ENCODE measurements around the gene CYSRT1. TPM values are rescaled to one million over a fixed set of nuclear protein-coding genes. Genes with fewer than 3 reads are reported as not detected.

The CYSRT1 gene
- total RNA-seq, 1 donor from 2014 or later = not detected

DNA sequence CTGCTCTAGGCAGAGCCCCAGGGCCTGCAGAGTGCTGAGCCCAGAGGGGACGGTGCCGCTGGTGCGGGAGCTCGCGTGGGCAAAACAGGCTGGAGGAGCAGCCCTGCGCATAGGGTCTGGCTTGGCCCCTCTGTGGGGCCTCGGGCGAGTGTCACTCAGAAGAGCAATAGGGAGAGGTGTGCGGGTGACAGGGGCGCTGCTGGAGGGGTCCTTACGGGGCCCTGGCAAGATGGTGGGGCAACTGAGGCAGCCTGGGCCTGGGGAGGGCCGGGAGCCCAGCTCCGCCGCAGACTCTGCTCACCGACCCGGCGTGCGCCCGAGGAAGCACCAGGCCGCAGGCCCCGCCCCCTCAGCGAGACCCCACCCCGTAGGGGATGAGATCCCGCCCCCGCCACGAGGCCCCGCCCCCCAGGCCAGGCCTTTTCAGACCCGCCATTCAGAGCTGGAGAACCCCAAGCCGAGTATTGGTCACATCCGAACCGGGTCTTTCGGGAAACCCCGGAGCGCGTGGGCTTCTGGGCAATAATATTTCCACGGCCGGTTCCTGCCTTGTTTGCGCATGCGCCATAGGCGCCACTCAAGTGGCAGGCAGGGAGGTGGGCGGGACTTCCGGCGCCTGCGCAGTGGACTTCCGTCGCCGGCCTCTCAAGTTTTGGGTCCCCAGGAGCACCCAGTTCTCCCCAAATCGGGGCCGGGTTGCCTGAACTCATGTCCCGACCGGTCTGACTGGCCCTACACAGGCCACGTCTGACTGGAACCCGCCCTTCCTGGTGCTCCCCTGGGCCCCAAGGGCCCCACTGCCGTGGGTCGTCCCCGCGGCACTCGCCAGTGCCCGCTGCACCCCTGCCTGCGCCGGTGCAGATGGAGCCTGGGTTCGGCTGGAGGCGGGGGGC is 1.6 kb upstream of the CYSRT1 start:
- H3K27ac ChIP-seq (ENCODE audit: low read depth, low read length) = peak overlapping the region; percentile 90
- no peaks in the 10 kb centered on the region for H3K9me3 ChIP-seq (ENCODE audit: control insufficient read depth in 3 of 3, low read length in 3 of 3)
- H3K9ac ChIP-seq (ENCODE audit: low read depth in 1 of 3, low read length in 3 of 3) = peak overlapping the region; percentile 90 to 99 (median 91)
- peak overlapping the region; percentile 81 to 89 (median 89) for H3K4me3 ChIP-seq (ENCODE audit: low read length in 3 of 3)
- no peaks in the 10 kb centered on the region for H3K36me3 ChIP-seq (ENCODE audit: control insufficient read depth in 3 of 3, insufficient read depth in 3 of 3, low read length in 3 of 3)
- H3K27me3 ChIP-seq (ENCODE audit: control insufficient read depth in 3 of 3, insufficient read depth in 3 of 3, low read length in 3 of 3) = peaks cover 15 to 18% (median 16%) of the 10 kb centered on the region in 3 donors
- peaks cover 12 to 32% (median 13%) of the 10 kb centered on the region in 3 donors for H3K4me1 ChIP-seq (ENCODE audit: control insufficient read depth in 3 of 3, insufficient read depth in 3 of 3, low read length in 3 of 3)

DNA sequence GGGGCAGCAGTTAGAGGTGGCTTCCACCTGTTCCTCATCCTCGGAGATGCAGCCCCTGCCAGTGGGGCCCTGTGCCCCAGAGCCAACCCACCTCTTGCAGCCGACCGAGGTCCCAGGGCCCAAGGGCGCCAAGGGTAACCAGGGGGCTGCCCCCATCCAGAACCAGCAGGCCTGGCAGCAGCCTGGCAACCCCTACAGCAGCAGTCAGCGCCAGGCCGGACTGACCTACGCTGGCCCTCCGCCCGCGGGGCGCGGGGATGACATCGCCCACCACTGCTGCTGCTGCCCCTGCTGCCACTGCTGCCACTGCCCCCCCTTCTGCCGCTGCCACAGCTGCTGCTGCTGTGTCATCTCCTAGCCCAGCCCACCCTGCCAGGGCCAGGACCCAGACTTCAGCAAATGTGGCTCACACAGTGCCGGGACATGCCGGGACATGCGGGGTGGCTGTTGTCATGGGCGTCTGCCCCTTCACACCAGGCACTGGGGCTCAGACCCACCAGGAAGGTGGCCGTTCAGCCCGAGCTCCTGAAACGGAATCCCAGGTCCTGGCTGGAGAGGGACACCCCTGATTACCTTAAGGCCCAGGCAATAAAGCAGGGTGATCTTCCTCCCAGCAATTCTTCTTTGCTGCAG is 841 bp downstream of the CYSRT1 start:
- H3K9ac ChIP-seq (ENCODE audit: low read depth in 1 of 3, low read length in 3 of 3) = no peak overlapping the region
- H3K4me3 ChIP-seq (ENCODE audit: low read length in 3 of 3) = no peak overlapping the region
- no peaks in the 10 kb centered on the region for H3K36me3 ChIP-seq (ENCODE audit: control insufficient read depth in 3 of 3, insufficient read depth in 3 of 3, low read length in 3 of 3)
- H3K9me3 ChIP-seq (ENCODE audit: control insufficient read depth in 3 of 3, low read length in 3 of 3) = no peaks in the 10 kb centered on the region
- no peak overlapping the region for H3K27ac ChIP-seq (ENCODE audit: low read depth, low read length)
- peaks cover 38 to 42% (median 39%) of the 10 kb centered on the region in 3 donors for H3K27me3 ChIP-seq (ENCODE audit: control insufficient read depth in 3 of 3, insufficient read depth in 3 of 3, low read length in 3 of 3)
- peaks cover 11 to 24% (median 12%) of the 10 kb centered on the region in 3 donors for H3K4me1 ChIP-seq (ENCODE audit: control insufficient read depth in 3 of 3, insufficient read depth in 3 of 3, low read length in 3 of 3)

DNA sequence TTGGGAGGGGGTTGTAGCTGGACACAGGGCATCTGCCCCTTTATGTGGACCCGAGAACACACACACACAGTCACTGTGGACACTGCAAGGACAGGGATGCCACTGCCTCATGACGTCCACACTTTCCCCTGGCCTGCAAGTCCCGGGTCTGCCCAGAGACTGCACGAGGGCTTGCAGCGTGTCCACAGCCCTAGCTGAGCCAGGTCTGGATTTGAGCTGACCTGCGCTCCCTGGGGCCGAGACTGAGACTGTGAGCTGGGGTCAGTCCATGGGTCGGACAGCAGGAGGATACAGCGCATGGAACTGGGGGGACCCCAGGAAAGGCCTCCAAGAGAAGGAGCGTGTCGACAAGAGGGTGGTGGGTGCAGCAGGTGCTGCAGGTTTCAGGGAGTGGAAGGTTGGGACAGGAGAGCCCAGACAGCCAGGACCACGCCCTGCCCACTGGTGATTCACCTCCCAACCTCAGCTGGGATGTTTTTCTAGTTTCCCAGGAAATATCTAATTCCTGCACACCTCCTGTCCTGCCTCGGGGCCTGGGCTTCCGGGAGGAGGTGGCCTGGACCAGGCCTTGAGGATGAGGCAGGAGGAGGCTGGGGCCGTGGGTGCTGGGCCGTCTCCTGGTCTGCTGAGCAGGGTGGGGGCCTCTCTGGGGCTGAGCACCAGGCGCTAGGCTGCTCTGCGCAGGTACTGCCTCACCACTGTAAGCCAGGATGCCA is 1.5 kb downstream of the CYSRT1 start:
- Histone ChIP-seq H3K27me3 (ENCODE audit: control insufficient read depth in 3 of 3, insufficient read depth in 3 of 3, low read length in 3 of 3) (peaks cover 45 to 48% (median 46%) of the 10 kb centered on the region in 3 donors), H3K9ac (ENCODE audit: low read depth in 1 of 3, low read length in 3 of 3) (peak overlapping the region in 1 of 3 donors; percentile 50)

DNA sequence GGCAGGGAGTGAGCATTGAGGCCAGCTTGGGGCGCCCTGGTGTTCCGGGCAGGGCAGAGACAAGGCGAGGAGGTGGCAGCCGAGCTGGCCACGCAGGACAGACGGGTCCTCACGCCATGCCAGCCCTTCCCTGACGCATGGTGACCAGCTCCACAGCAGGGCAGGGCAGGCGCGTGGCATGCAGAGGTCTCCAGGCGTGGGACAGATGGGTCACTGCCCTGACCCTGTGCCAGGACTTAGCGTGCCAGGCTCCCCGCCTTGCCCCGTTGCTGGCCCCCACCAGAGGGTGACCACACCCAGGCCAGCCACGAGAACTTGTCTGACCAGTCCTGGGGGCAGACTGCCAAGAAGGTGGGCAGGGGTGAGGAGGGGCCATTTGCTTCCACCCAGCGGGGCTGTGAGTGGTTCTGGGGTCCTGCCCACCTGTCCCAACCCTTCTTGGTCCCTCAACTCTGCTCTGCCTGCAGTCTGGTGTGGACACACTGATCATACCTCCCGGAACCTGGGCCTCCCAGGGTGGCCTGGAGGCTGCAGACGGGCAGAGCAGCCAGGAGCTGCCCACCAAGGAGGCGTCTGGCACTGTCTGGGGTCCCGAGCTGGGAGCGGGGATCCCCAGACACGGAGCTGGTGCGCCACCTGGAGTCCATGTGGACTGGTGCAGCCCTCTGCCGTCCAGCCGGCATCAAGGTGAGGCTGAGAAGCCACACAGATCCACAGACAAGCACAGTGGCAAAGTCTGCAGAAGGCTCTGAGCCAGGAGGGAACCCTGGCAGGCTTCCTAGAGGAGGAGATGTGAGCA is 2.3 kb downstream of the CYSRT1 start, which contains the start of gene RNF224:
Gene RNF224 (plus strand): TSS at position 449 of the 799 bp plus-strand sequence. CDS start 834 bp downstream, outside the sequence.
- H3K27me3 ChIP-seq (ENCODE audit: control insufficient read depth in 3 of 3, insufficient read depth in 3 of 3, low read length in 3 of 3) = peaks cover 48 to 53% (median 51%) of the 10 kb centered on the region in 3 donors

More for the DNA sequence above, 1.5 kb downstream of the CYSRT1 start:
- Histone ChIP-seq H3K9me3 (ENCODE audit: control insufficient read depth in 3 of 3, low read length in 3 of 3) (no peaks in the 10 kb centered on the region), H3K36me3 (ENCODE audit: control insufficient read depth in 3 of 3, insufficient read depth in 3 of 3, low read length in 3 of 3) (no peaks in the 10 kb centered on the region), H3K27ac (ENCODE audit: low read depth, low read length) (no peak overlapping the region), H3K4me3 (ENCODE audit: low read length in 3 of 3) (no peak overlapping the region), H3K4me1 (ENCODE audit: control insufficient read depth in 3 of 3, insufficient read depth in 3 of 3, low read length in 3 of 3) (peaks cover 11 to 24% (median 12%) of the 10 kb centered on the region in 3 donors)

DNA sequence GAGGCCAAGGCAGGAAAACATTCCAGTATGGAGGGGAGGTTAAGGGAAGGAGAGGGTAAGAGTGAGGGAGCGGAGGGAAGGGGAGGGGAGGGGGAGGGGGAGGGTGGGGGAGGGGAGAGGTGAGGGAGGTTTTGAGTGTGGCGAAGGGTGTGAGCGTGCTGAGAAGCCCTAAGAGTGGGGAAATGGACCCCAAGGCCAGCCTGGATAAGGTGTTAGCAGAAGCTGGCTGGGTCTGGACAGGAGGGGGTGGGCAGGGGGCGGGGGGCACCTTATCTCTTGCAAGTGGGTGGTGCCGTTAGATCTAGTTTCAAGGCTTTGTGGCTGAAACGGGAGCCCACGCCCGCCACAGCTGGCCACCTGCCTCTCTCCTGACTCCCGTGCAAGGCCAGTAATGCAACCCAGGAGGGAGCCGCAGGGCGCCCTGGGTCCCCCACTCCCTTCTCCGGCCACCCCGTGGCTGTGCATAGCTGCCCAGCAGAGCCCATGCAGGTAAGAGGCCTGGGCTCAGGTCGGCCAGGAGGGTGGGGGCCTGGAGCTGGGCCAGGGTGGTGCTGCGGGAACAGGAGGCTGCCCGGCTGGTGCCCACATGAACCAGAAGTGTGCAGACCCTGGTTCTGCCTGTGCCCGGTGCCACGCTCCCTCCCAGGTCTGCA is 3.0 kb downstream of the CYSRT1 start:
- Histone ChIP-seq H3K9me3 (ENCODE audit: control insufficient read depth in 3 of 3, low read length in 3 of 3) (no peaks in the 10 kb centered on the region), H3K4me1 (ENCODE audit: control insufficient read depth in 3 of 3, insufficient read depth in 3 of 3, low read length in 3 of 3) (peaks cover 6 to 19% (median 7%) of the 10 kb centered on the region in 3 donors), H3K4me3 (ENCODE audit: low read length in 3 of 3) (no peak overlapping the region), H3K27ac (ENCODE audit: low read depth, low read length) (no peak overlapping the region), H3K36me3 (ENCODE audit: control insufficient read depth in 3 of 3, insufficient read depth in 3 of 3, low read length in 3 of 3) (no peaks in the 10 kb centered on the region), H3K27me3 (ENCODE audit: control insufficient read depth in 3 of 3, insufficient read depth in 3 of 3, low read length in 3 of 3) (peaks cover 48 to 57% (median 54%) of the 10 kb centered on the region in 3 donors), H3K9ac (ENCODE audit: low read depth in 1 of 3, low read length in 3 of 3) (no peak overlapping the region)

More for the DNA sequence above, 2.3 kb downstream of the CYSRT1 start, which contains the start of gene RNF224:
- Histone ChIP-seq H3K4me3 (ENCODE audit: low read length in 3 of 3) (no peak within 1 kb of the TSS), H3K36me3 (ENCODE audit: control insufficient read depth in 3 of 3, insufficient read depth in 3 of 3, low read length in 3 of 3) (no peaks in the 10 kb centered on the region), H3K4me1 (ENCODE audit: control insufficient read depth in 3 of 3, insufficient read depth in 3 of 3, low read length in 3 of 3) (peaks cover 11 to 24% (median 12%) of the 10 kb centered on the region in 3 donors), H3K9me3 (ENCODE audit: control insufficient read depth in 3 of 3, low read length in 3 of 3) (no peaks in the 10 kb centered on the region), H3K27ac (ENCODE audit: low read depth, low read length) (no peak within 1 kb of the TSS), H3K9ac (ENCODE audit: low read depth in 1 of 3, low read length in 3 of 3) (peak within 1 kb of the TSS in 1 of 3 donors; percentile 50)

DNA sequence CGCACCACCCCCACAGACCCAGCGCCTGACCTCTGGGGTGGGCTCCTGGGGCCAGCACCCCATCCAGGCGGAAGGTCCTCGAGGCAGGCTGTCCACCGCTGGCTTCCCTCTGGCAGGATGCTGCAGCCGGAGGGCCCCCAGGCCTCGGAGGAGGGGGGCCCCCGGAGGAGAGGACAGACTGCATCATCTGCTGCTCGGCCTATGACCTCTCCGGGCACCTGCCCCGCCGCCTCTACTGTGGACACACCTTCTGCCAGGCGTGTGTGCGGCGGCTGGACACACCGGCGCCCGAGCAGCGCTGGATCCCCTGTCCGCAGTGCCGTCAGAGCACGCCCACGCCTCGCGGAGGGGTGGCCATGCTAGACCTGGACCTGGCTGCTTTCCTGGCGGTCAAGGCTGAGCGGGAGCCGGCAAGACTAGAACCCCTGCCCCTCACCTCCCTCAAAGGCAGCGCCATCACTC is 3.6 kb downstream of the CYSRT1 start:
- Histone ChIP-seq H3K36me3 (ENCODE audit: control insufficient read depth in 3 of 3, insufficient read depth in 3 of 3, low read length in 3 of 3) (no peaks in the 10 kb centered on the region), H3K27me3 (ENCODE audit: control insufficient read depth in 3 of 3, insufficient read depth in 3 of 3, low read length in 3 of 3) (peaks cover 48 to 59% (median 57%) of the 10 kb centered on the region in 3 donors), H3K9me3 (ENCODE audit: control insufficient read depth in 3 of 3, low read length in 3 of 3) (no peaks in the 10 kb centered on the region), H3K4me3 (ENCODE audit: low read length in 3 of 3) (no peak overlapping the region), H3K9ac (ENCODE audit: low read depth in 1 of 3, low read length in 3 of 3) (no peak overlapping the region), H3K4me1 (ENCODE audit: control insufficient read depth in 3 of 3, insufficient read depth in 3 of 3, low read length in 3 of 3) (peaks cover 5 to 17% (median 6%) of the 10 kb centered on the region in 3 donors), H3K27ac (ENCODE audit: low read depth, low read length) (no peak overlapping the region)

- Histone ChIP-seq H3K27ac (ENCODE audit: low read depth, low read length) (no peak overlapping the region), H3K4me1 (ENCODE audit: control insufficient read depth in 3 of 3, insufficient read depth in 3 of 3, low read length in 3 of 3) (peaks cover 0 to 13% (median under 1%) of the 10 kb centered on the region in 3 donors), H3K36me3 (ENCODE audit: control insufficient read depth in 3 of 3, insufficient read depth in 3 of 3, low read length in 3 of 3) (no peaks in the 10 kb centered on the region), H3K27me3 (ENCODE audit: control insufficient read depth in 3 of 3, insufficient read depth in 3 of 3, low read length in 3 of 3) (peaks cover 48 to 62% (median 60%) of the 10 kb centered on the region in 3 donors), H3K9ac (ENCODE audit: low read depth in 1 of 3, low read length in 3 of 3) (no peak overlapping the region), H3K9me3 (ENCODE audit: control insufficient read depth in 3 of 3, low read length in 3 of 3) (no peaks in the 10 kb centered on the region), H3K4me3 (ENCODE audit: low read length in 3 of 3) (no peak overlapping the region)
These were observed 4.3 kb downstream of the CYSRT1 start for GRCh38 chr9:137228968-137229896.

Data from skeletal muscle tissue (tissue), 4 donors.